ENCODE measurements around the gene APOL4.

DNA sequence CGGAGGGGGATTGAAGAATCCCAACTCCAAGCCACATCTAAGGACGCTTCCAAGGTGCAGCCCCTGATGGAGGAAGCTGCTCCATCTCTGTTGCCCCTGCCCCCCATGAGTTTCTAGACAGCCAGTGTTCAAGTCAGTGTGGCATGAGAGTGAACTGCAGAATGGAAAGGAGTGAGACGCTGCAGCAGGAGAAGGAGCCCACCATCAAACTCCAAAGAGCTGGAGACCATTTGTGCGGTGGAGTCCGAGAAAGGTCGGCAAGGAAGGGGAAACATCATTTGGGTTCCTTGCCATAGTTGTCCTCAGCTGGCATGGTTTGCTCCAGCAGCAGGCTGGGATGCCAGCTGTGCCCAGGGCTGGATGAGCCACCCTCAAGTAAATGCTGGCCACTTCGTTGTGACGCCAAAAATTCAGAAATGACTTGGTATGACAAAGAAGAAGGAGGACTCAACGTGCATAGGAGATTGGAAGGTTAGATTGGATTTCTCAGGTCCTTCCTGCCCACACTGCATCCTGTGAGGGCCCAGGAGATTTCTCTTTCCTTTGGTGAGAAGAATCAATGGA lies 21.4 kb upstream of the APOL4 start:
- TF ChIP-seq FOS (IDR thresholded peaks at IDR 0.05; ENCODE audit: low read depth, low read length) (no peak), SMC3 (IDR thresholded peaks at IDR 0.05; ENCODE audit: low read depth, low read length) (no peak), BHLHE40 (IDR thresholded peaks at IDR 0.05; ENCODE audit: low read depth, low read length) (no peak), NFE2L2 (IDR thresholded peaks at IDR 0.05; ENCODE audit: low read depth, low read length) (no peak), MAFK (IDR thresholded peaks at IDR 0.05; ENCODE audit: low read depth, low read length) (no peak), RAD21 (IDR thresholded peaks at IDR 0.05; ENCODE audit: low read length) (no peak), RCOR1 (IDR thresholded peaks at IDR 0.05; ENCODE audit: insufficient replicate concordance, low read length) (no peak), POLR2A (IDR thresholded peaks at IDR 0.05; ENCODE audit: low read depth, low read length) (no peak), RFX5 (IDR thresholded peaks at IDR 0.05; ENCODE audit: low read depth, low read length) (no peak)
- TF ChIP-seq, protein P1, sequence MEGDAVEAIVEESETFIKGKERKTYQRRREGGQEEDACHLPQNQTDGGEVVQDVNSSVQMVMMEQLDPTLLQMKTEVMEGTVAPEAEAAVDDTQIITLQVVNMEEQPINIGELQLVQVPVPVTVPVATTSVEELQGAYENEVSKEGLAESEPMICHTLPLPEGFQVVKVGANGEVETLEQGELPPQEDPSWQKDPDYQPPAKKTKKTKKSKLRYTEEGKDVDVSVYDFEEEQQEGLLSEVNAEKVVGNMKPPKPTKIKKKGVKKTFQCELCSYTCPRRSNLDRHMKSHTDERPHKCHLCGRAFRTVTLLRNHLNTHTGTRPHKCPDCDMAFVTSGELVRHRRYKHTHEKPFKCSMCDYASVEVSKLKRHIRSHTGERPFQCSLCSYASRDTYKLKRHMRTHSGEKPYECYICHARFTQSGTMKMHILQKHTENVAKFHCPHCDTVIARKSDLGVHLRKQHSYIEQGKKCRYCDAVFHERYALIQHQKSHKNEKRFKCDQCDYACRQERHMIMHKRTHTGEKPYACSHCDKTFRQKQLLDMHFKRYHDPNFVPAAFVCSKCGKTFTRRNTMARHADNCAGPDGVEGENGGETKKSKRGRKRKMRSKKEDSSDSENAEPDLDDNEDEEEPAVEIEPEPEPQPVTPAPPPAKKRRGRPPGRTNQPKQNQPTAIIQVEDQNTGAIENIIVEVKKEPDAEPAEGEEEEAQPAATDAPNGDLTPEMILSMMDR (conservative IDR thresholded peaks at IDR 0.05; ENCODE audit: low read depth, low read length), result no peak
- TF ChIP-seq, protein P2, sequence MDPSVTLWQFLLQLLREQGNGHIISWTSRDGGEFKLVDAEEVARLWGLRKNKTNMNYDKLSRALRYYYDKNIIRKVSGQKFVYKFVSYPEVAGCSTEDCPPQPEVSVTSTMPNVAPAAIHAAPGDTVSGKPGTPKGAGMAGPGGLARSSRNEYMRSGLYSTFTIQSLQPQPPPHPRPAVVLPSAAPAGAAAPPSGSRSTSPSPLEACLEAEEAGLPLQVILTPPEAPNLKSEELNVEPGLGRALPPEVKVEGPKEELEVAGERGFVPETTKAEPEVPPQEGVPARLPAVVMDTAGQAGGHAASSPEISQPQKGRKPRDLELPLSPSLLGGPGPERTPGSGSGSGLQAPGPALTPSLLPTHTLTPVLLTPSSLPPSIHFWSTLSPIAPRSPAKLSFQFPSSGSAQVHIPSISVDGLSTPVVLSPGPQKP (IDR thresholded peaks at IDR 0.05; ENCODE audit: borderline replicate concordance, low read depth, low read length), result no peak
